Karpas-422 (cell line): ENCODE measurements around the gene WDFY2. TPM values are rescaled to one million over a fixed set of nuclear protein-coding genes. Genes with fewer than 3 reads are reported as not detected.

Source experiments
- DNase-seq: peaks from one replicate; pipeline ENCODE4 v3.0.0-alpha.2; 2015
- H2AFZ ChIP-seq: fragments of 200-600 bp; sonication (generic); 2 replicates; pipeline ENCODE4 v1.6.1; 2014; ENCODE audit warnings: antibody characterized with exemption, low read length, mixed read lengths
- H3K27ac ChIP-seq: fragments of 200-600 bp; sonication (generic); 2 replicates; pipeline ENCODE4 v1.5.1; 2014; ENCODE audit warnings: mild to moderate bottlenecking, low read length, moderate library complexity
- H3K27me3 ChIP-seq: fragments of 200-600 bp; sonication (generic); 2 replicates; pipeline ENCODE4 v1.6.1; 2014; ENCODE audit warnings: low read length, mixed read lengths
- H3K36me3 ChIP-seq: fragments of 200-600 bp; sonication (generic); 2 replicates; pipeline ENCODE4 v1.6.1; 2014; ENCODE audit warnings: low read length, mixed read lengths; ENCODE audit not compliant: insufficient read depth
- H3K4me1 ChIP-seq: fragments of 200-600 bp; sonication (generic); 2 replicates; pipeline ENCODE4 v1.6.1; 2014; ENCODE audit warnings: mild to moderate bottlenecking, low read length, mixed read lengths
- H3K4me2 ChIP-seq: fragments of 200-600 bp; sonication (generic); 2 replicates; pipeline ENCODE4 v1.6.1; 2014; ENCODE audit warnings: low read length, low read depth, mild to moderate bottlenecking; ENCODE audit not compliant: poor library complexity, severe bottlenecking
- H3K4me3 ChIP-seq: fragments of 200-600 bp; sonication (generic); 2 replicates; pipeline ENCODE4 v1.5.1; 2014; ENCODE audit warnings: mild to moderate bottlenecking, antibody characterized with exemption, low read length, mixed read lengths
- H3K79me2 ChIP-seq: fragments of 200-600 bp; sonication (generic); 2 replicates; pipeline ENCODE4 v1.6.1; 2014; ENCODE audit warnings: mild to moderate bottlenecking, low read length, mixed read lengths
- H3K9ac ChIP-seq: fragments of 200-600 bp; sonication (generic); 2 replicates; pipeline ENCODE4 v1.6.0; 2014; ENCODE audit warnings: low read length
- H3K9me2 ChIP-seq: fragments of 200-600 bp; sonication (generic), shearing (Covaris generic); replicated peaks from 2 replicates; pipeline ENCODE4 v1.6.0; 2014; ENCODE audit warnings: mild to moderate bottlenecking, low read length, moderate library complexity; ENCODE audit not compliant: insufficient read depth
- H3K9me3 ChIP-seq: fragments of 300-700, 200-600 bp; sonication (generic); 2 replicates; pipeline ENCODE4 v1.6.1; 2014; ENCODE audit warnings: low read length, mixed read lengths
- H4K20me1 ChIP-seq: fragments of 200-600 bp; sonication (generic); 2 replicates; pipeline ENCODE4 v1.6.1; 2014; ENCODE audit warnings: mild to moderate bottlenecking, antibody characterized with exemption, low read length, low read depth; ENCODE audit not compliant: insufficient read depth
- total RNA-seq: library from RNA; depleted of rRNA; stranded (reverse); fragments of >200 nt; shearing (Covaris generic); gene quantifications from 2 replicates; pipeline ENCODE4 v1.2.3, GENCODE V29; 2014; ENCODE audit warnings: low replicate concordance

WDFY2 gene
- total RNA-seq, 1 experiment from 2014 or later: 4.1 TPM

DNA sequence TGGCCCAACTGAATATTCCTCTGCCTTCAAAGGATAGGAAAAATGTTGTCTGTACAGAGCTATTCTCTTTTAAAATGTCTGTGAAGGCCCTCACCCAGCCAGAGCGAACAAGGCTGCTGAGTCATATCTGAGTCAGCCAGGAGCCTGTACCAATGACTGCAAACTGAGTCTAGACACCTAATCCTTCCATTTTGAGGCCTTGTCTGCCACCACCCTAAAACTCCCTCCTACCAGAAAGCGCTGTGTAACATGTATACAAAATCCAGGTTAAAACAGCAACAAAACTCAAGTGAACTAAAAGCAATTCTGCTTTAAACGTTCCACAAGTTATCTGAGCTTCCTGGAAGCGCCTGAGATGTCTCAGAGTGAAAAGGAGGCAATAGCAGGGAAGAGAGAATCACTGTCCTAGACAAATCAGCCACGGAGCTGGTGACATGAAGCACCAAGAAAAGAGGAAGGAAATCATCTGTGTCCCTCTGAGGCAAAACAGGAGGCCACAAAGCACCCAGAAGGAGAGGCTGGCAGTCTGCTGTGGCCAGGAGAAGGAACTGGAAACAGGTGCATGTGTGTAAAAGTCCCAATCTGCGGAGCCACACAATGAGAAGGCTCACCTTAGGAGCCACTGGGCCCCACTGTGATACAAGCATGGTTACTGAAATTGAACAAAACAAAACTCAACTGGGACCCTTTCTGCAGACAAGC lies 209.5 kb downstream of the WDFY2 start:
- H3K4me3 ChIP-seq: peak overlapping the region; percentile 36
- peak; percentile 70 for DNase-seq
- no peaks in the 10 kb centered on the region for H3K36me3 ChIP-seq
- peak overlapping the region; percentile 45; the same call in 1 of the 2 replicates for H3K9ac ChIP-seq
- H3K9me3 ChIP-seq: no peaks in the 10 kb centered on the region
- peaks cover 34% of the 10 kb centered on the region for H3K4me1 ChIP-seq
- peak overlapping the region; percentile 65 for H3K4me2 ChIP-seq
- H4K20me1 ChIP-seq: peaks cover 3% of the 10 kb centered on the region; the same call in 1 of the 2 replicates
- H2AFZ ChIP-seq: no peak overlapping the region
- H3K79me2 ChIP-seq: no peaks in the 10 kb centered on the region
- no peaks in the 10 kb centered on the region for H3K9me2 ChIP-seq
- peak overlapping the region; percentile 51 for H3K27ac ChIP-seq
- H3K27me3 ChIP-seq: no peaks in the 10 kb centered on the region

DNA sequence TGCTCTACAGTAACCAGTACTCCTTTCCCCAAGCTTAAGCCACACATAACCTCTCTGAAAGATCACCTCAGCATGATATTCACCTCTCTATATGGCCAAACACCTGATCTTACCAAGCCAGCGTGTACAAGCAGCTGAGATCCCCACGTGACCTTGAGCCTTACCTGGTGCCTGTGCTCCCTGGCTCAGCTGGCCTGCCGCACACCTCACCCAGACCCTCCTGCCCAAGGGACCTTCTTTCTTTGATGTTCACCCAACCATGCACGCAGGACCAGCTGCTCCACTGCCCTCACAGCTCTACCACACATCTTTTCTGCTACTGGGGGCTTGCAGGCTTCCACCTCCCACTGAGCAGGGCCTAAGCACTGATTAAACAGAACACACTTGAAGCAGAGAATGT lies 210.7 kb downstream of the WDFY2 start:
- Histone ChIP-seq H3K9ac (no peak overlapping the region), H2AFZ (no peak overlapping the region), H3K79me2 (no peaks in the 10 kb centered on the region), H3K27ac (no peak overlapping the region), H3K9me3 (no peaks in the 10 kb centered on the region), H3K4me3 (peak overlapping the region; percentile 36), H3K9me2 (no peaks in the 10 kb centered on the region), H4K20me1 (peaks cover 3% of the 10 kb centered on the region; the same call in 1 of the 2 replicates), H3K4me2 (peak overlapping the region; percentile 65), H3K27me3 (no peaks in the 10 kb centered on the region), H3K4me1 (peaks cover 34% of the 10 kb centered on the region), H3K36me3 (no peaks in the 10 kb centered on the region)
- DNase-seq: no peak

DNA sequence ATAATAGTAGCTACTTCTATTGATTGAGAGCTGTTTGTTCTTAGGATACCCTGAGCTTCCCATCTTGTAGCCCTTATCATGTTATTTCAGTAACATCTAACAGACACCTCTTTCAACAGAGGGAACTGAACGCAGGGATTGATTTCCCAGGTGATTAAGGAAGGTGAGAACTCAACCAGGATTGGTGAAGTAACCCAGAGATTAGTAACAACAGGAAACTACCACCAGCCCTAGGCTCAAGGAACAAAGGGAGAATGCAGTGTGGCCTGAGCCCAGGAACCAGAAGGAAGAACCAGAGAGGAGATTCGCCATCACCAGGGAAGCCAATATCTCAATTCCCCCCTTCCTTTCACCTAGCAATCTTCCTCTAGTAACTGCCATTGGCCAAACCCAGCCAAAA lies 211.2 kb downstream of the WDFY2 start:
- H3K79me2 ChIP-seq: no peaks in the 10 kb centered on the region
- no peaks in the 10 kb centered on the region for H3K9me3 ChIP-seq
- H3K27ac ChIP-seq: no peak overlapping the region
- H3K27me3 ChIP-seq: no peaks in the 10 kb centered on the region
- H3K4me1 ChIP-seq: peaks cover 34% of the 10 kb centered on the region
- no peaks in the 10 kb centered on the region for H3K9me2 ChIP-seq
- DNase-seq: no peak
- peaks cover 3% of the 10 kb centered on the region; the same call in 1 of the 2 replicates for H4K20me1 ChIP-seq
- H3K4me2 ChIP-seq: peak overlapping the region; percentile 65
- H3K4me3 ChIP-seq: no peak overlapping the region
- H3K9ac ChIP-seq: no peak overlapping the region
- no peaks in the 10 kb centered on the region for H3K36me3 ChIP-seq
- no peak overlapping the region for H2AFZ ChIP-seq

DNA sequence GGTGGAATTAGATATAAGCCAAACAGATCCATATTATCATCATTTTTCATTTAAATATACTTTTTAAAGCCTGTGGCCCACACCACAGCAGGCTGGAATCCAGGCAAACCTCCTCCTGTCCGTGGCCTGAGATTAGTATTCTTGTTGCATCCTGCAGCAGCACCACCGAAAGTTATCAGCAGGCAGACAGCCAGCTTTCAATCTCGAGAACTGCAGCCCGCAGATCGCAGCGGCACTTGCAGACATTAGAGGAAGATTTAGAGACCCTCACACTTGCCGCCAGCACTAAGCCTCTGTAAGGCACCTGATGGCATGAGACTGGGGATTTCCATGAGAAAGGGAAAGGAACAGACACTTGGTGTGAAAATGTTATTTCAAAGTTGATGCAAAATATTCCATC lies 212.3 kb downstream of the WDFY2 start:
- Histone ChIP-seq H3K9ac (no peak overlapping the region), H3K9me2 (no peaks in the 10 kb centered on the region), H4K20me1 (peaks cover 3% of the 10 kb centered on the region; the same call in 1 of the 2 replicates), H3K36me3 (no peaks in the 10 kb centered on the region), H3K9me3 (no peaks in the 10 kb centered on the region), H3K4me1 (peaks cover 34% of the 10 kb centered on the region), H3K4me3 (no peak overlapping the region), H3K27me3 (no peaks in the 10 kb centered on the region), H2AFZ (no peak overlapping the region), H3K79me2 (no peaks in the 10 kb centered on the region), H3K27ac (no peak overlapping the region), H3K4me2 (no peak overlapping the region)
- DNase-seq: no peak

DNA sequence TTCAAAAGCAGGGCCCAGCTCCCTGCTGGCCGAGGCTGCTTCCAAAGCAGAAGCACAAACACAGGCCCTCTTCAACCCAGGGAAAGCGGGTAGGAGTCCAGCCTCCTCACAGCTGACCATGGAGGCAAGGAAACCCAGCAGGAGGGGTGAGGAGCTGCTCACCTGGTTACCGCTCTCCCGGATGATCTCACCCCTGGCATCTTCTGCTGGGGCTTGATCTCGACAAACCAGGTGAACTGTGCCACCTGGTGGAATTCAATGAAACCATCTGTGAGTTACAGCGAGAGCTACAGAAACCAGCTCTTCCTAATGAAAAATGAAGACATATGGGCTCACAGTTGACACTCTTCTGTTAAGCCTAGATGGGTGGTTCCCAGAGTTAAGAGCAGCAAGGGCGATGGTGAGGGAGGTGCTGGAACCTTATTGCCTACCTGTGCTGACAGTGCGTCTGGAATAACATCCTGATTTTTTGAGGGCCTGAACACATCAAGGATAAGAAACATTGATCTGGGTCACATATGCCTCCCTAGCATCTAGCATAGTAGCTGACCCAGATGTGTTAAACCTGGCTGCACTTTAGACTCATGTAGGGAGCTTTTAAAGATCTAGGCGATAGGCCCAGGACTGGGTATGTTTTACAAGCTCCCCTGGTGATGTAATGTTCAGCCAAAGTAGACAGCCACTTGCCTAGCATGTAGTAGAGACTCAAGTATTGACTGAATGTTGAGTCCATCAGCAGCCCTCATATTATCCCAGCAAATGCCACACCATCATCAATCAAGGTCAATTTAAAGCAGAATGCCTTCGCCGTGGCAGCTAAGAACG lies 213.6 kb downstream of the WDFY2 start:
- Histone ChIP-seq H4K20me1 (peaks cover 3% of the 10 kb centered on the region; the same call in 1 of the 2 replicates), H2AFZ (no peak overlapping the region), H3K9ac (no peak overlapping the region), H3K79me2 (no peaks in the 10 kb centered on the region), H3K27me3 (no peaks in the 10 kb centered on the region), H3K9me3 (no peaks in the 10 kb centered on the region), H3K4me2 (no peak overlapping the region), H3K4me3 (no peak overlapping the region), H3K4me1 (peaks cover 42% of the 10 kb centered on the region), H3K27ac (no peak overlapping the region), H3K36me3 (no peaks in the 10 kb centered on the region), H3K9me2 (no peaks in the 10 kb centered on the region)
- peak; percentile 84 for DNase-seq

DNA sequence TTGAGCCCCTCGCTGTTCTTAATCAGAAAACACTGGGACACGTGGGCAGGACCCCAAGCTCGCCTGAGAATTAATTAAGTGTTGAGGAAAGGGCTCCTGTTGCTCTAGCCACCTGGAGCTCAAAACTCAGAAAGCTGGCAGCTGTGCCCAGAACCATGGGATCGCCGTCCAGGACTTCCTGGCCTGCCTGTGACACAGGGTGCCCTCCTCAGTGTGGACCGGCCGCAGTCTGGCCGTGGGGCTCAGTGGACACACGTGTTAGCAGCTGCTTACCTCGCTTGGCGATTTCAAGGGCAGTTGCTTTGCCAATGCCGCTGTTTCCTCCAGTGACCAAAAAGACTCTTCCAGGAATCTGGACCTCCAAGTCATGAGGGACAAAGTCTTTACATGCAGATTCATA lies 215.0 kb downstream of the WDFY2 start:
- DNase-seq: no peak
- no peaks in the 10 kb centered on the region for H3K79me2 ChIP-seq
- no peak overlapping the region for H3K9ac ChIP-seq

DNA sequence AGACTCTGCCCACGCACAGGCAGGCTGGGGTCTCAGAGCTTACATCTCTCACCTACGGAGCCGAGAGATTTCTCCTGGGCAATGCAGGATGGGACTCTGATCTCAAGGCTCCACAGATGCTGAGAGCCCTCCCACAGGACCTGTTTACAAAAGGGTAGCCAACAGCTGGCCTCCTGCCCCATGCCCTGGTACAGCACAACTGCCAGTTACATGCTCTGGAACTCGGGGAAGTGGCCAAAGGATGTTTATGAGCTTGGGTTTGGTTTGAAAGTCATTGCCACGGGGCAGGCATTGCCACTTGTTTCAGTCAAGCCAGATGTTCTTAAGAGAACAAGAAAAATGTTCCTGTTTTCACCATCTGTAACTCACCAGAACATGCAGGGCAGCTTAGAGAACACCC lies 216.2 kb downstream of the WDFY2 start:
- H3K27me3 ChIP-seq: no peaks in the 10 kb centered on the region
- H3K9me2 ChIP-seq: no peaks in the 10 kb centered on the region
- H3K9ac ChIP-seq: no peak overlapping the region
- H3K79me2 ChIP-seq: no peaks in the 10 kb centered on the region
- H3K4me3 ChIP-seq: no peak overlapping the region
- H2AFZ ChIP-seq: no peak overlapping the region
- no peaks in the 10 kb centered on the region for H3K9me3 ChIP-seq
- H4K20me1 ChIP-seq: no peaks in the 10 kb centered on the region; the same call in 1 of the 2 replicates
- DNase-seq: no peak
- H3K4me1 ChIP-seq: peaks cover 38% of the 10 kb centered on the region
- no peak overlapping the region for H3K27ac ChIP-seq
- no peak overlapping the region for H3K4me2 ChIP-seq
- H3K36me3 ChIP-seq: no peaks in the 10 kb centered on the region

More for the DNA sequence above, 215.0 kb downstream of the WDFY2 start:
- H2AFZ ChIP-seq: no peak overlapping the region
- H3K27ac ChIP-seq: no peak overlapping the region
- H3K9me3 ChIP-seq: no peaks in the 10 kb centered on the region
- H3K4me3 ChIP-seq: no peak overlapping the region
- no peaks in the 10 kb centered on the region for H3K27me3 ChIP-seq
- H3K4me1 ChIP-seq: peaks cover 38% of the 10 kb centered on the region
- peaks cover 3% of the 10 kb centered on the region; the same call in 1 of the 2 replicates for H4K20me1 ChIP-seq
- H3K9me2 ChIP-seq: no peaks in the 10 kb centered on the region
- no peak overlapping the region for H3K4me2 ChIP-seq
- no peaks in the 10 kb centered on the region for H3K36me3 ChIP-seq

DNA sequence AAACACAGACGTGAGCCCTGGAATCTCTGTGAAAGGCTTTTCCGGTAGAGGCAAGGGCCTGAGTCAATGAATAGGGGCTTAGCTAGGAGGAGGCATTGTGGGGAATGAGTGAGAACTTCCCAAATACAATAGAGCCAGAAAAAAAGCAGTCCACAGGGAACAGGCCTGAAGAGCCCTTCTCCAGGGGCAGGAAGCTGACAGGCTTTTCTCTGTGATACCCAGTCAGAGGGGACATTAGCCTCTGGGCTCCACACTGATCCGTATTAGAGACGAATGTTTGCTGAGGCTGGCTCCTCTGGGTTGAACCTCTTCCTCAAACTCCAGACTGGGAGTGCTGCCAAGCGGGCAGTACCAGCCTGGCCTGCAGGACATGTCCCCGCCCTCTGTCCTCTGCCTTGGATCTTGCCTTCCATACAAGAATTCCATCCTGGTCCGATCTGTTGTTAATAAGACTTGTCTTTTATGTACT lies 217.4 kb downstream of the WDFY2 start:
- H3K9me2 ChIP-seq: no peaks in the 10 kb centered on the region
- no peaks in the 10 kb centered on the region; the same call in 1 of the 2 replicates for H3K36me3 ChIP-seq
- no peak overlapping the region for H3K9ac ChIP-seq
- no peaks in the 10 kb centered on the region for H3K9me3 ChIP-seq
- H3K4me2 ChIP-seq: no peak overlapping the region
- H3K79me2 ChIP-seq: no peaks in the 10 kb centered on the region
- DNase-seq: no peak
- H2AFZ ChIP-seq: no peak overlapping the region
- no peak overlapping the region for H3K4me3 ChIP-seq
- H4K20me1 ChIP-seq: no peaks in the 10 kb centered on the region
- H3K27ac ChIP-seq: no peak overlapping the region
- H3K27me3 ChIP-seq: no peaks in the 10 kb centered on the region
- H3K4me1 ChIP-seq: peaks cover 43% of the 10 kb centered on the region
